RWPE2 (cell line): Measurements from ENCODE around the gene DHFR.
"Not testable (repeated sequence)": the region's sequence is repeated elsewhere in the genome, so short reads cannot be mapped to it uniquely, and the experiment has no call there.

Source experiments
- ATAC-seq: fragments of 200-7000 bp; cut with Tn5 transposase; 3 replicates; pipeline ENCODE4 v1.9.1; 2021; ENCODE audit warnings: low read depth
- DNase-seq: peaks from one replicate; pipeline ENCODE4 v3.0.0-alpha.2; 2020; ENCODE audit warnings: low spot score
- H3K27ac ChIP-seq: fragments of 450-650 bp; 2 replicates; pipeline ENCODE4 v1.5.1; 2017; ENCODE audit warnings: mild to moderate bottlenecking; ENCODE audit not compliant: poor library complexity, severe bottlenecking
- H3K27me3 ChIP-seq: fragments of 250-450 bp; sonication (Bioruptor Pico); 2 replicates; pipeline ENCODE4 v1.5.1; 2021; ENCODE audit warnings: mild to moderate bottlenecking, moderate library complexity; ENCODE audit not compliant: insufficient read depth, poor library complexity, severe bottlenecking
- H3K36me3 ChIP-seq: fragments of 250-450 bp; sonication (Bioruptor Pico); 2 replicates; pipeline ENCODE4 v1.5.1; 2020; ENCODE audit warnings: low read depth, mild to moderate bottlenecking, moderate library complexity
- H3K4me1 ChIP-seq: fragments of 250-450 bp; sonication (Bioruptor Pico); 2 replicates; pipeline ENCODE4 v1.5.1; 2021; ENCODE audit warnings: mild to moderate bottlenecking, moderate library complexity; ENCODE audit not compliant: insufficient read depth, poor library complexity, severe bottlenecking
- H3K4me3 ChIP-seq: fragments of 250-450 bp; sonication (Bioruptor Pico); 2 replicates; pipeline ENCODE4 v1.5.1; 2021; ENCODE audit warnings: mild to moderate bottlenecking, moderate library complexity; ENCODE audit not compliant: severe bottlenecking
- H3K9me3 ChIP-seq: fragments of 250-450 bp; sonication (Bioruptor Pico); 2 replicates; pipeline ENCODE4 v1.5.1; 2021; ENCODE audit warnings: mild to moderate bottlenecking, moderate library complexity; ENCODE audit not compliant: severe bottlenecking
- CTCF ChIP-seq: fragments of 450-650 bp; IDR thresholded peaks from one replicate; pipeline ENCODE4 v1.5.1; 2017; ENCODE audit warnings: mild to moderate bottlenecking, moderate library complexity; ENCODE audit not compliant: poor library complexity, severe bottlenecking

The DHFR gene

GRCh38 chr5:80668016-80668969 is 13.5 kb upstream of the DHFR start:
- no peak for ATAC-seq
- Histone ChIP-seq H3K4me1 (no peaks in the 10 kb centered on the region), H3K27ac (no peak overlapping the region), H3K9me3 (no peaks in the 10 kb centered on the region), H3K36me3 (peaks cover 61% of the 10 kb centered on the region), H3K4me3 (no peak overlapping the region), H3K27me3 (no peaks in the 10 kb centered on the region)
- no peak for TF ChIP-seq CTCF
- no peak for DNase-seq

GRCh38 chr5:80667384-80667783 is 12.6 kb upstream of the DHFR start:
- peaks cover 61% of the 10 kb centered on the region for H3K36me3 ChIP-seq
- ATAC-seq (no peak), DNase-seq (no peak)
- no peak overlapping the region for H3K27ac ChIP-seq
- no peaks in the 10 kb centered on the region for H3K9me3 ChIP-seq
- H3K27me3 ChIP-seq, result no peaks in the 10 kb centered on the region
- no peak for TF ChIP-seq CTCF
- no peaks in the 10 kb centered on the region for H3K4me1 ChIP-seq
- no peak overlapping the region for H3K4me3 ChIP-seq

GRCh38 chr5:80665057-80665456 is 10.3 kb upstream of the DHFR start:
- no peaks in the 10 kb centered on the region for H3K4me1 ChIP-seq
- no peak for DNase-seq
- no peaks in the 10 kb centered on the region for H3K27me3 ChIP-seq
- H3K36me3 ChIP-seq, result peaks cover 74% of the 10 kb centered on the region
- ATAC-seq, result no peak
- no peak for TF ChIP-seq CTCF
- H3K27ac ChIP-seq, result no peak overlapping the region
- no peak overlapping the region for H3K4me3 ChIP-seq
- H3K9me3 ChIP-seq, result no peaks in the 10 kb centered on the region

GRCh38 chr5:80662108-80662507 is 7.3 kb upstream of the DHFR start:
- H3K36me3 ChIP-seq, result peaks cover 88% of the 10 kb centered on the region
- no peak for TF ChIP-seq CTCF
- no peaks in the 10 kb centered on the region for H3K4me1 ChIP-seq
- H3K27ac ChIP-seq, result no peak overlapping the region
- ATAC-seq, result peak; percentile 71
- H3K27me3 ChIP-seq, result no peaks in the 10 kb centered on the region
- no peak for DNase-seq
- H3K4me3 ChIP-seq, result no peak overlapping the region
- H3K9me3 ChIP-seq, result no peaks in the 10 kb centered on the region

GRCh38 chr5:80660661-80661060 is 5.9 kb upstream of the DHFR start:
- H3K36me3 ChIP-seq, result peaks cover 86% of the 10 kb centered on the region
- not testable (repeated sequence) for DNase-seq, ATAC-seq

More at GRCh38 chr5:80660661-80661060, 5.9 kb upstream of the DHFR start:
- H3K9me3 ChIP-seq, H3K27ac ChIP-seq, H3K27me3 ChIP-seq, H3K4me3 ChIP-seq, H3K4me1 ChIP-seq: not testable (repeated sequence)
